Peyer's patch (tissue), 4 donors: ENCODE results near the gene NEDD9.

Experiments
- POLR2A ChIP-seq, 2 donors: fragments of 450-650 bp; IDR thresholded peaks; one replicate each; pipeline ENCODE4 v1.5.1; 2017; ENCODE audit warnings: antibody characterized with exemption in 2 of 2, mild to moderate bottlenecking in 2 of 2, moderate library complexity in 2 of 2
- TF ChIP-seq, protein P1 (sequence below), 6 experiments: fragments of 450-650 bp in 4 of 6; fragments of 200-600 bp in 2 of 6; sonication (generic) in 1 of 6; IDR thresholded peaks; one replicate each; pipeline ENCODE4 v1.5.1; 2017 to 2019; ENCODE audit warnings: antibody characterized with exemption in 6 of 6, mild to moderate bottlenecking in 3 of 6, moderate library complexity in 1 of 6

DNA sequence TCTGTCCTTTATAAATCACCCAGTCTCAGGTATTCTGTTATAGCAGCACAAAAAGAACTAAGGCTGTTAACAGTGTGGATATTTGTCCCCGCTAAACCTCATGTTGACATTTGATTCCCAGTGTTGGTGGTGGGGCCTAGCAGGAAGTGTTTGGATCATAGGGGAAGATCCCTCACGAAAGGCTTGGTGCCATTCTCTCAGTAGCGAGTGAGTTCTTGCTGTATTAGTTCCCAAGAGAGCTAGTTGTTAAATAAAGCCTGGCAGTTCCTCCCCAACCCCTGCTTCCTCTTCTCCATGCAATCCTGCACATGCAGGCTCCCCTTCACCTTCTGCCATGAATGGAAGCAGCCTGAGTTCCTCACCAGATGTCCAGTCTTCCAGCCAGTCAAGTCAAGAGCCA, 91.2 kb downstream of the NEDD9 start:
- TF ChIP-seq, protein P1, sequence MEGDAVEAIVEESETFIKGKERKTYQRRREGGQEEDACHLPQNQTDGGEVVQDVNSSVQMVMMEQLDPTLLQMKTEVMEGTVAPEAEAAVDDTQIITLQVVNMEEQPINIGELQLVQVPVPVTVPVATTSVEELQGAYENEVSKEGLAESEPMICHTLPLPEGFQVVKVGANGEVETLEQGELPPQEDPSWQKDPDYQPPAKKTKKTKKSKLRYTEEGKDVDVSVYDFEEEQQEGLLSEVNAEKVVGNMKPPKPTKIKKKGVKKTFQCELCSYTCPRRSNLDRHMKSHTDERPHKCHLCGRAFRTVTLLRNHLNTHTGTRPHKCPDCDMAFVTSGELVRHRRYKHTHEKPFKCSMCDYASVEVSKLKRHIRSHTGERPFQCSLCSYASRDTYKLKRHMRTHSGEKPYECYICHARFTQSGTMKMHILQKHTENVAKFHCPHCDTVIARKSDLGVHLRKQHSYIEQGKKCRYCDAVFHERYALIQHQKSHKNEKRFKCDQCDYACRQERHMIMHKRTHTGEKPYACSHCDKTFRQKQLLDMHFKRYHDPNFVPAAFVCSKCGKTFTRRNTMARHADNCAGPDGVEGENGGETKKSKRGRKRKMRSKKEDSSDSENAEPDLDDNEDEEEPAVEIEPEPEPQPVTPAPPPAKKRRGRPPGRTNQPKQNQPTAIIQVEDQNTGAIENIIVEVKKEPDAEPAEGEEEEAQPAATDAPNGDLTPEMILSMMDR (IDR thresholded peaks at IDR 0.05), result no peak
- TF ChIP-seq POLR2A (IDR thresholded peaks at IDR 0.05), result no peak
